Kidney capillary endothelial cell (primary cell): ENCODE data around the gene PHACTR3.
"Not testable (repeated sequence)": the region's sequence is repeated elsewhere in the genome, so short reads cannot be mapped to it uniquely, and the experiment has no call there.

Experiments
- DNase-seq: peaks from one replicate; pipeline ENCODE4 v3.0.0-alpha.2; 2018; ENCODE audit warnings: low spot score

Gene PHACTR3

GRCh38 chr20:59873409-59873808 lies 269.1 kb downstream of the PHACTR3 start:
- no peak for DNase-seq

- no peak for DNase-seq
Measured at GRCh38 chr20:59880198-59880597, 275.9 kb downstream of the PHACTR3 start.

- DNase-seq, result no peak
Measured at GRCh38 chr20:59884494-59884893, 280.2 kb downstream of the PHACTR3 start.

- no peak for DNase-seq
Measured at GRCh38 chr20:59888050-59888449, 283.7 kb downstream of the PHACTR3 start.

- DNase-seq, result not testable (repeated sequence)
Measured at GRCh38 chr20:59890035-59890434, 285.7 kb downstream of the PHACTR3 start.

GRCh38 chr20:59891581-59891980 lies 287.2 kb downstream of the PHACTR3 start:
- DNase-seq, result no peak

- no peak for DNase-seq
Measured at GRCh38 chr20:59895908-59896307, 291.6 kb downstream of the PHACTR3 start.
